OCI-LY1 (cell line): ENCODE measurements around the gene PLXNB3.

Experiments
- H2AFZ ChIP-seq: fragments of 200-600 bp; sonication (generic), shearing (Covaris generic); 2 replicates; pipeline ENCODE4 v1.6.0; 2014; ENCODE audit warnings: antibody characterized with exemption, mild to moderate bottlenecking, low read length
- H3F3A ChIP-seq: fragments of 200-600 bp; sonication (generic), shearing (Covaris generic); 2 replicates; pipeline ENCODE4 v1.6.0; 2014; ENCODE audit warnings: mild to moderate bottlenecking, antibody characterized with exemption, low read length, moderate library complexity; ENCODE audit not compliant: insufficient read depth
- H3K27ac ChIP-seq: fragments of 200-600 bp; sonication (generic); 2 replicates; pipeline ENCODE4 v1.5.1; 2014; ENCODE audit warnings: low read length, mixed run types, mild to moderate bottlenecking, low read depth; ENCODE audit not compliant: poor library complexity, severe bottlenecking
- H3K27me3 ChIP-seq: fragments of 200-600 bp; sonication (generic); 2 replicates; pipeline ENCODE4 v1.6.0; 2014; ENCODE audit warnings: antibody characterized with exemption, mild to moderate bottlenecking, low read length, moderate library complexity; ENCODE audit not compliant: insufficient read depth
- H3K36me3 ChIP-seq: fragments of 200-600 bp; sonication (generic); 2 replicates; pipeline ENCODE4 v1.6.1; 2014; ENCODE audit warnings: mild to moderate bottlenecking, antibody characterized with exemption, low read length, moderate library complexity, mixed read lengths; ENCODE audit not compliant: insufficient read depth
- H3K4me1 ChIP-seq: fragments of 200-600 bp; sonication (generic); 2 replicates; pipeline ENCODE4 v1.5.1; 2014; ENCODE audit warnings: mild to moderate bottlenecking, low read length, moderate library complexity; ENCODE audit not compliant: insufficient read depth, severe bottlenecking
- H3K4me2 ChIP-seq: fragments of 200-600 bp; sonication (generic), shearing (Covaris generic); 2 replicates; pipeline ENCODE4 v1.6.1; 2014; ENCODE audit warnings: low read length
- H3K4me3 ChIP-seq: fragments of 200-600 bp; sonication (generic); 2 replicates; pipeline ENCODE4 v1.5.1; 2014; ENCODE audit warnings: low read length, low read depth, mild to moderate bottlenecking, mixed read lengths; ENCODE audit not compliant: poor library complexity, severe bottlenecking
- H3K79me2 ChIP-seq: fragments of 200-600 bp; shearing (Covaris generic); 2 replicates; pipeline ENCODE4 v1.6.1; 2016; ENCODE audit warnings: mixed run types, low read length, mixed read lengths; ENCODE audit not compliant: insufficient read depth
- H3K9ac ChIP-seq: fragments of 200-600 bp; sonication (generic), shearing (Covaris generic); 2 replicates; pipeline ENCODE4 v1.6.1; 2014; ENCODE audit warnings: mild to moderate bottlenecking, low read length, mixed read lengths
- H3K9me2 ChIP-seq: fragments of 200-600 bp; sonication (generic), shearing (Covaris generic); 2 replicates; pipeline ENCODE4 v1.6.1; 2014; ENCODE audit warnings: low read depth, mild to moderate bottlenecking, low read length, mixed read lengths
- H3K9me3 ChIP-seq: fragments of 200-600 bp; shearing (Covaris generic); 2 replicates; pipeline ENCODE4 v1.6.1; 2014; ENCODE audit warnings: low read length, mixed read lengths
- H4K20me1 ChIP-seq: fragments of 200-600 bp; sonication (generic), shearing (Covaris generic); 2 replicates; pipeline ENCODE4 v1.6.0; 2016; ENCODE audit warnings: mild to moderate bottlenecking, low read length; ENCODE audit not compliant: insufficient read depth
- EZH2 ChIP-seq: fragments of 200-600 bp; sonication (generic), shearing (Covaris generic); IDR thresholded peaks from 2 replicates; pipeline ENCODE4 v1.8.0; 2017; ENCODE audit warnings: borderline replicate concordance, mixed run types, mild to moderate bottlenecking, antibody characterized with exemption, low read length, moderate library complexity, mixed read lengths
- TF ChIP-seq, protein P1 (sequence below): fragments of 200-600 bp; sonication (generic), shearing (Covaris generic); IDR thresholded peaks from 2 replicates; pipeline ENCODE4 v1.5.1; 2017; ENCODE audit warnings: mild to moderate bottlenecking, antibody characterized with exemption, low read length, moderate library complexity, mixed read lengths

The PLXNB3 gene

DNA sequence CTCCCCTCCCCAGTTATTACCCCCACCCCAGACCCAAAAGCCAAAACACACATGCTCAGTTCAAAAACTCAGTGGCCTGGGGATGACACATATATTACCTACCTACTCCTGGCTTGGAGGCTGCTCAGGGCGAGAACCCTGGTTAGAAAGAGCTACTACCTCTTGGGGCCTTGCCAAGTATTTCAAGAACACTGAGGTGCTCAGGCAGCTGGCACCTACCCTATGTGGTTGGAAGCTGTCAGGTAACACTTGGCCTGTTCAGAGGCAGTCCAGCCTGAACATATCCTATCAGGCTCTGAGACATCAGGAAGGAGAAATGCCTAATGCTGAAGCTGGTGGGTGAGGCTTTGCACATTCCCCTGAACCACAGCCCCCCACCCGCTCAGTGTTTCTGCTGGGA lies 44.8 kb upstream of the PLXNB3 start:
- Histone ChIP-seq H3K4me3 (no peak overlapping the region), H3K4me2 (no peak overlapping the region), H3K79me2 (no peaks in the 10 kb centered on the region), H4K20me1 (no peaks in the 10 kb centered on the region), H3K27me3 (no peaks in the 10 kb centered on the region), H3K36me3 (peaks cover 56% of the 10 kb centered on the region), H2AFZ (no peak overlapping the region), H3K9me3 (no peaks in the 10 kb centered on the region), H3K9me2 (no peaks in the 10 kb centered on the region), H3K4me1 (peaks cover 11% of the 10 kb centered on the region), H3K9ac (no peak overlapping the region), H3F3A (no peaks in the 10 kb centered on the region), H3K27ac (no peak overlapping the region)
- TF ChIP-seq, protein P1, sequence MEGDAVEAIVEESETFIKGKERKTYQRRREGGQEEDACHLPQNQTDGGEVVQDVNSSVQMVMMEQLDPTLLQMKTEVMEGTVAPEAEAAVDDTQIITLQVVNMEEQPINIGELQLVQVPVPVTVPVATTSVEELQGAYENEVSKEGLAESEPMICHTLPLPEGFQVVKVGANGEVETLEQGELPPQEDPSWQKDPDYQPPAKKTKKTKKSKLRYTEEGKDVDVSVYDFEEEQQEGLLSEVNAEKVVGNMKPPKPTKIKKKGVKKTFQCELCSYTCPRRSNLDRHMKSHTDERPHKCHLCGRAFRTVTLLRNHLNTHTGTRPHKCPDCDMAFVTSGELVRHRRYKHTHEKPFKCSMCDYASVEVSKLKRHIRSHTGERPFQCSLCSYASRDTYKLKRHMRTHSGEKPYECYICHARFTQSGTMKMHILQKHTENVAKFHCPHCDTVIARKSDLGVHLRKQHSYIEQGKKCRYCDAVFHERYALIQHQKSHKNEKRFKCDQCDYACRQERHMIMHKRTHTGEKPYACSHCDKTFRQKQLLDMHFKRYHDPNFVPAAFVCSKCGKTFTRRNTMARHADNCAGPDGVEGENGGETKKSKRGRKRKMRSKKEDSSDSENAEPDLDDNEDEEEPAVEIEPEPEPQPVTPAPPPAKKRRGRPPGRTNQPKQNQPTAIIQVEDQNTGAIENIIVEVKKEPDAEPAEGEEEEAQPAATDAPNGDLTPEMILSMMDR: no peak
- TF ChIP-seq EZH2: no peak

DNA sequence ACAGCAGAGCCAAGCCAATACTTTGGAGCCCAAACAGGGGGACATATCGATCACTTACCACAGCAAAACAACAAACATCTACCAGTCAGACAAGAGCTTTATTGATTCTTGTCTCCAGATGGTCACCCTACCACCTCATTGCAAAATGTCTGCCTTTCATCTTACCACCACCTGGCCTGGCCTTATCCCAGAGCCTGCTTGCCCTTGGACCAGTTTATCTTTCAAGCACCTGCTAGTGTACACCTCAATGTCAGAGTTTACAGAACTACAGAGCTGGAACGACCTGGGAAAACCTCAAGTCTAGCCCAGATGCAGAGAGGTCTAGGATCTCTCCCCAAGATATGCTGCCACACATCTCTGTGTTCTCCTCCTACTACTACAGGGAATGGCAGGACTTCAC lies 44.3 kb upstream of the PLXNB3 start:
- peaks cover 51% of the 10 kb centered on the region for H3K36me3 ChIP-seq
- H3K27ac ChIP-seq: no peak overlapping the region
- H3K9ac ChIP-seq: no peak overlapping the region
- peaks cover 11% of the 10 kb centered on the region for H3K4me1 ChIP-seq
- H3K9me3 ChIP-seq: no peaks in the 10 kb centered on the region
- no peak overlapping the region for H2AFZ ChIP-seq
- no peaks in the 10 kb centered on the region for H3K79me2 ChIP-seq
- H3K9me2 ChIP-seq: no peaks in the 10 kb centered on the region
- H4K20me1 ChIP-seq: no peaks in the 10 kb centered on the region
- H3K4me3 ChIP-seq: no peak overlapping the region
- H3K4me2 ChIP-seq: no peak overlapping the region
- TF ChIP-seq EZH2: no peak
- TF ChIP-seq, protein P1: no peak
- H3F3A ChIP-seq: no peaks in the 10 kb centered on the region
- no peaks in the 10 kb centered on the region for H3K27me3 ChIP-seq

DNA sequence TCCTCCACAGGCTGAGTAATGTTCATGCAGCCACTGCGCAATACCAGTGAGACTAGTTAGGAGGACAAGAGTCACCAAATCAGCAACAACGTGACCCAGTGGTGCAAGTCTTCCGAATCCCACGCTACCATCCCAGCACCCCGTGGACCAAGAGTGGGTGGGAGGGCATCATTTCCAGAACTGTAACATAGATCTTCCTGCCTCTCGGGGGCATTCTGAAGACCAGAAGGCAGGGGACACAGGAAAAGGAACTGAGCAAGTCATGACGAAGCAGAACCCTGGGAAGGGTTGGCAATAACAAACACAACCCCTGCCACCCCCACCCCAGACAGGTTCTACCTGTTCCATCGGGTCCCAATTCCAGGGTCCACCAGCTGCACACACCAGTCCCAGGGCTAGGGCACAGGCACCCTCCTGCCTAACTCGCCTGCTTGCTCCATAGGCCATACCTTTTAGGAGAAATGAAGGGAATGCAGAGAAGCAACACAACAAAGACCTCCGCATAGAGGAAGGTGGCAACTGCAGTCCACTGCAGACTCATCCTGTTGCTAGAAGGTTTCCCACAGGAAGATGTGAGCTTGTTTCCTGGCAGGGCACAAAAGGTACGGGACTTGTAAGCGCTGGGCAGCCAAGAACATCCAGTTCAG lies 41.2 kb upstream of the PLXNB3 start:
- Histone ChIP-seq H3K9ac (peak overlapping the region; percentile 85), H3K79me2 (no peaks in the 10 kb centered on the region), H3K36me3 (peaks cover 32% of the 10 kb centered on the region), H3K9me2 (no peaks in the 10 kb centered on the region), H3K4me1 (peaks cover 42% of the 10 kb centered on the region), H3K4me3 (peak overlapping the region; percentile 91), H3K9me3 (no peaks in the 10 kb centered on the region), H3K27me3 (no peaks in the 10 kb centered on the region), H3F3A (no peaks in the 10 kb centered on the region), H4K20me1 (no peaks in the 10 kb centered on the region), H3K27ac (peak overlapping the region; percentile 30), H2AFZ (no peak overlapping the region), H3K4me2 (peak overlapping the region; percentile 80)
- TF ChIP-seq EZH2: no peak
- TF ChIP-seq, protein P1: no peak
